HG02642 (cell line): ENCODE measurements around the gene DNLZ.

Experiments
- ATAC-seq: cut with Tn5 transposase; IDR thresholded peaks from one replicate; pipeline ENCODE4 v1.9.1; 2021; ENCODE audit warnings: mild to moderate bottlenecking; ENCODE audit not compliant: unreplicated experiment, poor library complexity

DNLZ gene

DNA sequence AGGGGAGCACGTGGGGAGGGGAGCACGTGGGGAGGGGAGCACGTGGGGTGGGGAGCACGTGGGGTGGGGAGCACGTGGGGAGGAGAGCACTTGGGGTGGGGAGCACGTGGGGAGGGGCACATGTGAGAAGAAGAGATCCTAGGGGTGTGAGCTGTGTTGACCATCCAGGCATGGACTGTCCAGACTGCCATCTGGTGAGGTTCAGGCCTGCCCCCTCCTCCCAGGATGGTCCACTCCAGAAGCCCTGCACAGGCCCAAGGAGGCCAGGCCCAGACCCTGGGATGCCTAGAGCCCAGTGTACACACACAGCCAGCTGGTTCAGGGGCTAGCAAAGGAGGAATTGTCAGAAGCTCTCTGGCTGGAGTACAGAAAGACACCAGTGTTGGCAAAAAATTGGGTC, 34.1 kb upstream of the DNLZ start:
- ATAC-seq, result no peak

DNA sequence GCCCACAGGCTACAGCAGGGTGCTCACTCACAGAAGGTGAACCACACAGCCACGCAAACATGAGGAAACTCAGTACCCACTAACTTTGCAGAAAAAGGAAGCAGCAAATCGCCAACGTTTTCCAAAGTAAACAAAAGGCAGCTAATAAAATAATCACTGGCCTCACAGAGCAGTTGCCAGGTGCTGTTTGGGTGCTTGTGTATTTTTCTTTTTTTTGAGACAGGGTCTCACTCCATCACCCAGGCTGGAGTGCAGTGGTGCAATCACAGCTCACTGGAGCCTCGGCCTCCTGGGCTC, 32.6 kb upstream of the DNLZ start:
- no peak for ATAC-seq

GRCh38 chr9:136395345-136396218, 32.0 kb upstream of the DNLZ start:
- no peak for ATAC-seq

DNA sequence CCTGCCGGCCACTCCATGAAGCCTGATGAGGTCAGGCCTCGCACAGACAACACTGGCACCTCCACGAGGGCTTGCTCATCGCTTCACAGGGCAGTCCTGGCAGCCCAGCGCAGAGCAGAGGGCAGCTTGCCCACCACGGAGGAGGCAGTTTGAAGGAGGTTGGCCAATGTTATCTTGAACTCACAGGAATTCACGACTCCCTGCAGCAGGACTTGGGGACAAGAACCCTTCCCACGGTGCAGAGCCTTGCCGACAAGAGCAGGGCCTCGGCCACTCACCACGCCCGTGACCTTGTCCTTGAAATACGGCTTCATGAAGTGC, 31.4 kb upstream of the DNLZ start:
- no peak for ATAC-seq

DNA sequence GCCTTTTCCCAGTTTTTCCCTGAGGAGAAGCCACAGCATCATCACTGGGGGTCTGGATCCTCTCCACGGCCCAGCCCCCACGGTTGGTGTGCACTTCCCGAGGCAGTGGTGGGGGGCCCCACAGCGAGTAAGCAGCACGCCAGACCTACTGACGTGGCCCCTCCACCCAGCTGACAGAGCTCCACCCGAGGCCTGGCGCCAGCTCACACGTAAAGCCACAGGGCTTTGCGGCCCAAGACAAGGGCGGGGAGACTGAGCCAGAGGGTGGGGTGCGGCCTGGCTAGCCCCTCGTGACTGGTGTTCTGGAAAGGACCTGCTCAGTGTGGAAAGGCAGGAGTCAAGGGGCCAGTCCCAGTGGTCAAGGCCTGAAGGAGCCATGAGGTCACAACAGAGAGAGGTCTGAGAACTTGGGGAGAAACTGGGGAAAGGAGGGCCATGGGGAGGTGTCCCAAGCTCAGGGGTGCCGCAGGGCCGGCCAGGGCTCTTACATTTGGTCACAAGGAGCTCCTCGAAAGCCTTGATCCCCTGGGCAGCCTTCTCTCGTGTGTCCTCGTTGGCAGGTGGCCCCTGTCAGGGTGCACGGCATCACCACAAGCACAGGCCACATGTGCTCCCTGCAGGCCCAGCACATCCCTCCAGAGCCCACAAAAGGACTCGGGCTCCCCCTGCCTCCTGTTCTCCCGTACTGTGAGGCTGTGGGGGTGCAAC, 30.9 kb upstream of the DNLZ start:
- ATAC-seq, result no peak

DNA sequence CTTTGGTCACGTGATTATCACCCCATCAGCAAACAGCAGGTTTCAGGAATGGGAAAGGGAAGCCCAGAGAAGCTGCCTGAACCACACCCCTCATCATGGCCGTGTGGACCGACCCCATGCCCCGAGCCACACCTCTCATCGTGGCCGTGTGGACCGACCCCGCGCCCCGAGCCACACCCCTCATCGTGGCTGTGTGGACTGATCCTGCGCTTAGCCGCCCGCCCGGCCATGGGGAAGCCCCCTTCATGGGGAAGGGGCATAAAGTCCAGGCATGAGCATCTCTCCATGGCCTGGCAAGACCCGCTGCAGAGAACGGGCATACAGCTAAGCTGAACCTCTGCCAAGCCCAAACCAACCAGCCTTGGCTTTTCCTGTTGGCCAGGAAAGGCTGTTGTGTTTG, 30.0 kb upstream of the DNLZ start:
- no peak for ATAC-seq

DNA sequence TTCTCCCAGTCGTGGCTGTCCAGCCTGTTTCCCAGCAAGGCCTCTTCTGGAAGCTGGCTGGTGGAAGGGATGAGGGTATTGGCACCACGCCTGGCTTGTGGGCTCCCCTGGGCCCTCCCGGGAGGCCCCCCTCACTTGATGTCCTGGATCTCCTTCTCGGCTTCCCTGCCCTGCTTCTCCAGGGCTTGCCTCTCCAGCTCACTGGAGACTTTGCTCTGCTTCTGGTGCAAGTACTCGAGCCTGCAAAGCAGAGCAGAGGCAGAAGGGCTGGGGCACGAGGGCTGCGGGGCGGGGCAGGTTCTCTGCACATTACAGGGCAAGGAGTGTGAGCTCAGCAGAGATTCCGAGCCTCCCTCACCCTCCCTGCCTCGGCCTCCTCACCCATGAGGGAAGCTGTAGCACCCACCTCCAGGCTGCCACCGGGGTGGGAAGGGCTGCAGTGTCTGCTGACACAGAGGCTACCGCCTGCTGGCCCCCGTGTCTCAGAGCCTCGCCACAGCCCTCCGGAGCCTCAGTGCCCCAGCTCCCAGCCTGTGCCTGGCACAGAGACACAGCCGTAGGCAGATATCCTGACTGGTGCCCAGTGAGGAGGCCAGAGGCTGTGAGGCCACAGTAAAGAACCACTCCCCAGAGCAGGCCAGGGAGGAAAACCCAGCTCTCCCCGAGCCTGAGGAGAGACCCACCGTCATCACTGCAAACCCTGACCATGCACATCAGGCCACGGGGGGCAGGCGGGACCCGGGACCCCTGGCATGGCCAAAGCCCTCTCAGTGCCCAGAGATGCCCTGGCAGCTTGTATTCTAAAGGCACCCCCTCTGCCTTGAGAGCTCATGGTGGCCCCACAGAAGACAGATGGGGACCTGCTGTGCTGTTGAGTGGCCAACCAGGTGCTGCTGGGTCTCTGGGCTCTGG, 29.2 kb upstream of the DNLZ start:
- ATAC-seq, result no peak

DNA sequence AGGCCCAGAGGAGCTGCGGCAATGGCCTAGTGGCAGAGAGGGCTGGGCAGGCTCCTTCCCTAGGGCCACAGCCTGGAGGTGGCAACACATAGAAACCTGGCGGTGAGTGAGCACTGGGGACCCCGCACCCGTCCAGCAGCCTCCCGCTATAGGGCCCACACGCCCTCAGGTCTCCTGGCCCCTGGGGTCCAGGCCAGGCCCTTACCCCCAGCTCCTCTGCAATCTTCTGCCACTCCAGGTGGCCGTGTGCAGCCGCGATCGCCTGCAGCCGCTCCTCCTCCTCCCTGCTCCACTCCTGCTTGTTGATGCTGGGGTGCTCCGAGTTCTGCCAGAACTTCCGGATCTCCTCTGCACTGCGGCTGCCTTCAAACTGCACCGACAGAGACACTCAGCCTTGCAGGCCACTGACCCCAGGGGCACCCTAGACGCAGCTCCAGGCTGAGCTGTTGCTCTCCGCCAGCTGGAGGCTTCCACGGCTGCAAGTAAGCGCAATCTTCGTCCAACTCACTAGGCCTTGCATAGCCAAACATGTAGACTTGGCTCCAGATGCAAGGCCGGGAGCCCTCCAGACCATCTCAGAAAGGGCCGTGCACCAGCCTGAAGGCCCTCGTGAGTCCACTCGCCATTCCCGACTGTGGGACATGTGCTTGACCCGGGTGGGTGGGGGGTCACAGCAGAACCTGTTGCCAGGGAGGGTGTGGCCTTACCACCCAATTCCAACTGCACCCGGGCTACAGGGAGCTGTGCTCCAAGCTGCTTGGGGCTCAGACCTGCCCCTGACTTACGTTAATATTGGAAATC, 28.4 kb upstream of the DNLZ start:
- ATAC-seq, result no peak

GRCh38 chr9:136389396-136389795, 25.9 kb upstream of the DNLZ start:
- ATAC-seq, result no peak

DNA sequence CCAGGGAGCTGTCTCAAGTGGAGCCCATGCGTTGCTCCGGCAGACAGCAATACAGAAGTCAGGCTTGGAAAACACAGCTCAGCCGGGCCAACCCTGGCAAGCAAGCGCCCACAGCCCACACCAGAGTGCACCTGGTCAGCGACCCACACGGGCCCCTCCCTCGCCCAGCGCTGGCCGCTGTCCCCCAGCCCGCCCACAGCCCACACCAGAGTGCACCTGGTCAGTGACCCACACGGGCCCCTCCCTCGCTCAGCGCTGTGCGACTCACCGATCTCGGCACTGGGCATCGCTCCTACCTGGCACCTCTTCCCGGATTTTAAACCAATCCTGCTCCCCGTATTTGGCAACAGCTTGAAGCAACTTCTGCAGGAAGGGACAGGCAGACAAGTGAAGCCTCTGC, 23.7 kb upstream of the DNLZ start:
- ATAC-seq, result no peak

GRCh38 chr9:136386018-136386417, 22.5 kb upstream of the DNLZ start:
- ATAC-seq, result no peak

DNA sequence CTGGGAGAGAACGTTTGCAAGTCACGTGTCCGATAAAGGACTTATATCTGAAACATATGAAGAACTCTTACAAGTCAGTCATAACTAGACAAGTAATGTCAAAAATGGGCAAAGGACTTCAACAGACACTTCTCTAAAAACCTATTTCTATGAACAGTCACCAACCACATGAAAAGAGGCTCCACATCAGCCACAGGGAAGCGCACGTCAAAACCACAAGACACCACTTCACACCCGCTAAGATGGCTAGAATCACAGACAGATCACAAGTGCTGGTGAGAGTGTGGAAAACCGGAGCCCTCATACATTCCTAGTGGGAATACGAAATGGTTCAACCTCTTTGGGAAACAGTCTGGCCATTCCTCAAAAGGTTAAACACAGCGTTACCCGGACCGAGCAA, 21.5 kb upstream of the DNLZ start:
- no peak for ATAC-seq

GRCh38 chr9:136383436-136383835, 19.9 kb upstream of the DNLZ start:
- ATAC-seq, result no peak

- ATAC-seq, result no peak
Measured at GRCh38 chr9:136381966-136382513, 18.5 kb upstream of the DNLZ start.

- no peak for ATAC-seq
Measured at GRCh38 chr9:136381311-136381710, 17.8 kb upstream of the DNLZ start.

- ATAC-seq, result no peak
Measured at GRCh38 chr9:136380381-136380780, 16.8 kb upstream of the DNLZ start.

- ATAC-seq, result no peak
Measured at GRCh38 chr9:136379891-136380290, 16.3 kb upstream of the DNLZ start.

DNA sequence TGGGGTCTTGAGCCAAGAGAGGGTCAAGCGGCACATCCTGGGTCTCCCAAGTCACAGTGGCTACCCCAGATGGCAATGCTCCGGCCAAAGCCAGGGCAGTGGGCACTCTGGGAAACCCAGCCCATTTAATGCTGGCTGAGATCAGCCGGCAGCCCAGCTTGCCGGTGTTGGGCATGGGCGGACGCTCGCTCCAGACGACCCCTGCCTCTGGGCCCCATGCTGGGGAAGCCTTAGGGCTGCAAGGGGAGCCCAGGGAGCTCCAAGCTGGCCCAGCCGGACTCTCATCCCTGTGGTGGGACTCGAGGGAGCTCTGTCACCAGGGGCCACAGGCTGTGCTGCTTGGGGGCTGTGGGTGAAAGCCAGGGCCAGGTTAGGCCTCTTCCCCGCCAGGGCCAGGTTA, 15.9 kb upstream of the DNLZ start:
- no peak for ATAC-seq

DNA sequence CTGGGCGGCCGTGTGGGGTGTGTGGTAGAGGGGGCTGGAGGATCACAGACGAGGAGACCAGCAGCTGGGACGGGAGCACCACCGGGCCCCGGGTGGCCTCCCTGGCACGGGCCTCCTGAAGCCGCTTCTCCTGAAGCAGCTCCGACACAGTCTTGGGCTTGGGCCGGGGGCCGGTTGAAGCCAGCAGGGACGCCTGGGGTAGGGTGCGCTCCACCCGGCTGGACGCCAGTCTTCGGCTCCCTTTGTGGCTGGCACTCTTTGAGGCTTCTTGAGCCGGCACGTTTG, 15.4 kb upstream of the DNLZ start:
- ATAC-seq, result no peak
